Endometrial microvascular endothelial cells (primary cell): ENCODE results near the gene ATL2. TPM values are rescaled to one million over a fixed set of nuclear protein-coding genes. Genes with fewer than 3 reads are reported as not detected.
"Not testable (repeated sequence)": the region's sequence is repeated elsewhere in the genome, so short reads cannot be mapped to it uniquely, and the experiment has no call there.

Experiments used
- in situ Hi-C: cut with HindIII; loops from 2 replicates; pipeline ENCODE4 v1.10.0; 2017; ENCODE audit warnings: low sequenced_read_pairs, low pct_unique_long_range_greater_than_20kb; ENCODE audit errors: inconsistent ontology term
- total RNA-seq: library from RNA; depleted of rRNA; stranded (reverse); fragments of >200 nt; gene quantifications from one replicate; pipeline ENCODE4 v1.2.3, GENCODE V29; 2015; ENCODE audit errors: inconsistent ontology term

Gene ATL2
- total RNA-seq, 1 donor from 2014 or later, result 46.3 TPM

DNA sequence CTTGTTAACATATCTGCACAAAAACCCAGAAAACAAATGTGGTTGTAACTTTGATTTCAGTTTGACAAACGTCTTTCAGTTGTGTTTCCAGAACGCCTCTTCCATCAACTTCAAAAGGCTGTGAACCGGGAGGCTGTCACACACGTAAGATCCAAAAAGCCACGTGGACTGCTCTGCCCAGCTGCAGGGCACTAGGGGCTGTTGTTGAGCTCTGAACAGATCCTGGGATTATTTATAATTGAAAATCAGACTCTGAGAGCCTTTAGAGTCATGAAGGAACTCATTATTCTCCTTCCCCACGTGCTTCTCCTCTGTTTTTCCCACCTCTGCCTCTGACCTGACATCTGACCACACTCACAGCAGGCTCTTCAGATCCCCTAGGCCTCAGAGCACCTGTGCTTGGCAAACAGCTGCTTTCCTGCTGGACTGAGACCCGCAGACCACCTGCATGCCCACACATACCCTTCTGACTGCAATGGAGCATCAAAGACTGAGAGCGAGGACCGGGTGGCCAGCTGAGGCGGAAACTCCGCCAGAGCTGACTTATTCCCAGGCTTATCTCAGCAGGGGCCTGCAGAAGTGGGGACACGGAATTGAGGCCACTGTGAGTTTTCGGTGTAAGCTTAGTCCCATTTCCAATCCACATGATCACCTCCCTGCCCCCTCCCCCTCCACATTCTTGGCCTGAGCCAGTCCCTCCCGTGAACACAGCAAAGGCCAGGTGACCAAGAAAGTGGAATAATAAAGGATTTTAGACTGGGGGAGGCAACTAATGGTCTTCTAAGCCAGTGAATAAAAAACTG lies 114.8 kb downstream of the ATL2 start:
- in situ Hi-C loops, result no loop called here

GRCh38 chr2:38261569-38262068 lies 115.5 kb downstream of the ATL2 start:
- in situ Hi-C loops, result no loop called here

- in situ Hi-C loops, result no loop called here
Measured at GRCh38 chr2:38260972-38261371, 116.1 kb downstream of the ATL2 start.

DNA sequence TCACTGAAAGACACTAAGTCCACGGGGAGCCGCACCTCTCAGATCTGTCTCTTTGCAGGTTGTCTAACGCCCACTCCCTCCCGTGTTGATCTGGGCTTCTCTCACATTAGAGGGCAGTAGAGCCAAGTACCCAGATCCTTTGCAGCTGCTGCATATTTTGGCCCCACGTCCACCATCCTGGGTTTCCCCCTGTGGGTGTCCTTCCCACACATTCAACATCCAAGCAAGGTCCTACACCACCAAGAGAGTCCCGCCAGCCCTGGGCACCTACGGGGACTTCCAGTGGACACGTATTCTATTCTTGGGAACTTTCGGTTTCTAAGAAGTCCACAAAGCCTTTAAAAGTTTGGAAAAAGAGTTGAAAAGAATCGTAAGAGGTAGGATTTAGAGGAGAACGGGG lies 116.6 kb downstream of the ATL2 start:
- in situ Hi-C loops, result no loop called here

- in situ Hi-C loops, result no loop called here
Measured at GRCh38 chr2:38259311-38259710, 117.8 kb downstream of the ATL2 start.

GRCh38 chr2:38257680-38258079 lies 119.4 kb downstream of the ATL2 start:
- in situ Hi-C loops, result not testable (repeated sequence)

GRCh38 chr2:38256610-38257009 lies 120.5 kb downstream of the ATL2 start:
- in situ Hi-C loops, result no loop called here

GRCh38 chr2:38255211-38255610 lies 121.9 kb downstream of the ATL2 start:
- in situ Hi-C loops, result no loop called here

- in situ Hi-C loops, result no loop called here
Measured at GRCh38 chr2:38254796-38255195, 122.3 kb downstream of the ATL2 start.

DNA sequence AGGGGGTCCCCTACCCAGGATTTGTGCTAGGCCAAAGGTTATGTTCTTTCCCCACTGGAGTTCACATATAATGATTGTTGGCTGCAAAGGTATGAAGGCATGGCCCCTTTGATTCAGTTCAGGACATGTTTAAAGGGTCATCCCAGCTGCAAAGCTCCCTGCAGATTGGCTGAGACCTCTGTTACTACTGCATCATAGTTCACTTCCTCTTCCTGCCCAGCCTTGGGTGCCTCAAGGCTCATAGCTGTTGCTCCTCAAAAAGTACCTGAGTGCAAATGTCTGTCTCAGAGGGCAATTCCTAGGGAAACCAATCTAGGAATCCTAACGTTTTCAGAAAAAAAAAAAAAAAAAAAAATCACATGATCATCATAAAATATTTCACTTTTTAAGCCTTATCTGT lies 125.1 kb downstream of the ATL2 start:
- in situ Hi-C loops, result no loop called here

DNA sequence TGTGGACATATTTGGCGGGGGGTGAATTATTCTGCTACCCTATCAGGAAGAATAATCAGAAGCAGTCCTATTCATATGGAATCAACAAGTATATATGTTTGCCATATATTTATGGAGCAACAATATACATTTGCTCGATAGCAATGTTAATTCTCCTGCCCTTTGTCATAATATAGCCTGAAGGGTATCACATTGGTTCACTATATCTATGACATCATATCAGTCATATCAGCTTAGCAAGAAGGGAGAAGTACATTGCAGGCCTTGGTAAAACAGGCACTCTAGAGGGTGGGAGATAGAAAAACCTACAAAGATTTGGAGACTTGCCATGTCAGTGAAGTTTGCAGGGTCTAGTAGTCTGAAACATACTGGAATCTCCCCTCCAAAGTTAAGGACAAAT lies 128.4 kb downstream of the ATL2 start:
- in situ Hi-C loops, result no loop called here

GRCh38 chr2:38248255-38248654 lies 128.8 kb downstream of the ATL2 start:
- in situ Hi-C loops, result no loop called here

- in situ Hi-C loops, result no loop called here
Measured at GRCh38 chr2:38246105-38246504, 131.0 kb downstream of the ATL2 start.

DNA sequence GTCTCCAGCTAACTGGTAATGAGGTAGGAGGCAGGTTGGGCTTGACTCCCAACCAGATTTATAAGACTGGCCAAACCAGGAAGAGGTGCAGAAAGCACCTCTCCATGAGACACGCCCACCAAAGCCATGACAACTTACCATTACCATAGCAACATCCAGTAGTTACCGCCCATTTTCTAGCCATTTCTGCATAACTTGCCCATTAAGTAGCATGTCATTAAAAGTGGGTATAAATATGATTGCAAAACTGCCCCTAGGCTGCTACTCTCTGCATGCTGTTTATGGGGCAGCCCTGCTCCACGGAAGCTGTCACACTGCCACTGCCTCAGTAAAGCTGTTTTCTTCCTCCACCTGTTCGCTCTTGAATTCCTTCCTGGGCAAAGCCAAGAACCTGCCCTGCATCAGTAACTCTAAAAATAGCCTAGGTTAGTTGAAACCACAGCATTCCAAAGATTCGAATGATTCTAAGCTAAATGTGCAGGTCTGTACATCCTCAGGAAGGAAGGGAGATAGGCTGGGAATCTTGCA lies 131.9 kb downstream of the ATL2 start:
- in situ Hi-C loops, result no loop called here

- in situ Hi-C loops, result no loop called here
Measured at GRCh38 chr2:38244301-38244700, 132.8 kb downstream of the ATL2 start.

Other genes starting within 250 kb of the ATL2 start
- 46.9 TPM for gene HNRNPLL, start 225.7 kb upstream of the ATL2 start, total RNA-seq